ENCODE data around the gene ADAMTS13.

DNA sequence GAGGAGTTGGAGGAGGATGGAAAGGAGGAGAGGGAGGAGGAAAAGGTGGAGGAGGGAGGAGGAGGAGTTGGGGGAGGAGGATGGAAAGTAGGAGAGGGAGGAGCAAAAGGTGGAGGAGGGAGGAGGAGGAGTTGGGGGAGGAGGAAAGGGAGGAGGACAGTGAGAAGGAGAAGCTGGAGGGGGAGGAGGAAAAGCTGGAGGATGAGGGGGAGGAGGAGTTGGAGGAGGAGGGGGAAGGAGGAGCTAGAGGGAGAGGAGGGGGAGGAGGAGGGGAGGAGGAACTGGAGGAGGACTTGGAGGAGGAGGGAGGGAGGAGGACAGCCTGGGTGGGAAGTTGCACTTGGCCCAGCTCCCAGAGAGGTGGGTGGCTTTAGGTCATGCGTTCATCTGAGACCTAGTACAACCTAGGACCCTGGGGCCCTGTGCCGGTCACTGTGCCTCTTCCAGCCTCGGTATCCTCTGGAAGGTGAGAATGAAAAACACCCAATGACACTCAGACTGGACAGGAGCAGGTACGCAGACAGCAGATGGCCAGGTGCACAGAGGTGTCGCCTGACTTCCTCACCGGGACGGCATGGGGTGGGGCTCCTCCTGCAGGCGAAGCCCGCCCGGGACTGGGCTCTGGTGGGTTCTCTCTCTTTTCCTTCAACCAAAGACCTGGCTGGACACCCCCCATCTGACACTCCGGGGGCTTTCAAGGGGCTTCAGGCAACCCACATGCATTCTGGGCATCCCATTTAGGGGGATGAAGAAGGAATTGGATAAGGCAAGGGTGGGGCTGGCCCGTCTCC lies 68.9 kb downstream of the ADAMTS13 start:
- TF ChIP-seq, protein P1, sequence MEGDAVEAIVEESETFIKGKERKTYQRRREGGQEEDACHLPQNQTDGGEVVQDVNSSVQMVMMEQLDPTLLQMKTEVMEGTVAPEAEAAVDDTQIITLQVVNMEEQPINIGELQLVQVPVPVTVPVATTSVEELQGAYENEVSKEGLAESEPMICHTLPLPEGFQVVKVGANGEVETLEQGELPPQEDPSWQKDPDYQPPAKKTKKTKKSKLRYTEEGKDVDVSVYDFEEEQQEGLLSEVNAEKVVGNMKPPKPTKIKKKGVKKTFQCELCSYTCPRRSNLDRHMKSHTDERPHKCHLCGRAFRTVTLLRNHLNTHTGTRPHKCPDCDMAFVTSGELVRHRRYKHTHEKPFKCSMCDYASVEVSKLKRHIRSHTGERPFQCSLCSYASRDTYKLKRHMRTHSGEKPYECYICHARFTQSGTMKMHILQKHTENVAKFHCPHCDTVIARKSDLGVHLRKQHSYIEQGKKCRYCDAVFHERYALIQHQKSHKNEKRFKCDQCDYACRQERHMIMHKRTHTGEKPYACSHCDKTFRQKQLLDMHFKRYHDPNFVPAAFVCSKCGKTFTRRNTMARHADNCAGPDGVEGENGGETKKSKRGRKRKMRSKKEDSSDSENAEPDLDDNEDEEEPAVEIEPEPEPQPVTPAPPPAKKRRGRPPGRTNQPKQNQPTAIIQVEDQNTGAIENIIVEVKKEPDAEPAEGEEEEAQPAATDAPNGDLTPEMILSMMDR (IDR thresholded peaks at IDR 0.05) = no peak
- TF ChIP-seq, protein P2, sequence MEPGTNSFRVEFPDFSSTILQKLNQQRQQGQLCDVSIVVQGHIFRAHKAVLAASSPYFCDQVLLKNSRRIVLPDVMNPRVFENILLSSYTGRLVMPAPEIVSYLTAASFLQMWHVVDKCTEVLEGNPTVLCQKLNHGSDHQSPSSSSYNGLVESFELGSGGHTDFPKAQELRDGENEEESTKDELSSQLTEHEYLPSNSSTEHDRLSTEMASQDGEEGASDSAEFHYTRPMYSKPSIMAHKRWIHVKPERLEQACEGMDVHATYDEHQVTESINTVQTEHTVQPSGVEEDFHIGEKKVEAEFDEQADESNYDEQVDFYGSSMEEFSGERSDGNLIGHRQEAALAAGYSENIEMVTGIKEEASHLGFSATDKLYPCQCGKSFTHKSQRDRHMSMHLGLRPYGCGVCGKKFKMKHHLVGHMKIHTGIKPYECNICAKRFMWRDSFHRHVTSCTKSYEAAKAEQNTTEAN (CRISPR knock-in tag; IDR thresholded peaks at IDR 0.05) = no peak
- TF ChIP-seq, protein P3, sequence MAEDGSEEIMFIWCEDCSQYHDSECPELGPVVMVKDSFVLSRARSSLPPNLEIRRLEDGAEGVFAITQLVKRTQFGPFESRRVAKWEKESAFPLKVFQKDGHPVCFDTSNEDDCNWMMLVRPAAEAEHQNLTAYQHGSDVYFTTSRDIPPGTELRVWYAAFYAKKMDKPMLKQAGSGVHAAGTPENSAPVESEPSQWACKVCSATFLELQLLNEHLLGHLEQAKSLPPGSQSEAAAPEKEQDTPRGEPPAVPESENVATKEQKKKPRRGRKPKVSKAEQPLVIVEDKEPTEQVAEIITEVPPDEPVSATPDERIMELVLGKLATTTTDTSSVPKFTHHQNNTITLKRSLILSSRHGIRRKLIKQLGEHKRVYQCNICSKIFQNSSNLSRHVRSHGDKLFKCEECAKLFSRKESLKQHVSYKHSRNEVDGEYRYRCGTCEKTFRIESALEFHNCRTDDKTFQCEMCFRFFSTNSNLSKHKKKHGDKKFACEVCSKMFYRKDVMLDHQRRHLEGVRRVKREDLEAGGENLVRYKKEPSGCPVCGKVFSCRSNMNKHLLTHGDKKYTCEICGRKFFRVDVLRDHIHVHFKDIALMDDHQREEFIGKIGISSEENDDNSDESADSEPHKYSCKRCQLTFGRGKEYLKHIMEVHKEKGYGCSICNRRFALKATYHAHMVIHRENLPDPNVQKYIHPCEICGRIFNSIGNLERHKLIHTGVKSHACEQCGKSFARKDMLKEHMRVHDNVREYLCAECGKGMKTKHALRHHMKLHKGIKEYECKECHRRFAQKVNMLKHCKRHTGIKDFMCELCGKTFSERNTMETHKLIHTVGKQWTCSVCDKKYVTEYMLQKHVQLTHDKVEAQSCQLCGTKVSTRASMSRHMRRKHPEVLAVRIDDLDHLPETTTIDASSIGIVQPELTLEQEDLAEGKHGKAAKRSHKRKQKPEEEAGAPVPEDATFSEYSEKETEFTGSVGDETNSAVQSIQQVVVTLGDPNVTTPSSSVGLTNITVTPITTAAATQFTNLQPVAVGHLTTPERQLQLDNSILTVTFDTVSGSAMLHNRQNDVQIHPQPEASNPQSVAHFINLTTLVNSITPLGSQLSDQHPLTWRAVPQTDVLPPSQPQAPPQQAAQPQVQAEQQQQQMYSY (CRISPR knock-in tag; IDR thresholded peaks at IDR 0.05) = no peak
- no peak for TF ChIP-seq ZNF232 (CRISPR knock-in tag; IDR thresholded peaks at IDR 0.05)
